Measurements from ENCODE around the gene AHRR. TPM values are rescaled to one million over a fixed set of nuclear protein-coding genes. Genes with fewer than 3 reads are reported as not detected.

The AHRR gene
- total and polyA plus RNA-seq, 2 of the 4 experiments (the other 2 are of a cell fraction): 15.6 to 37.1 TPM

DNA sequence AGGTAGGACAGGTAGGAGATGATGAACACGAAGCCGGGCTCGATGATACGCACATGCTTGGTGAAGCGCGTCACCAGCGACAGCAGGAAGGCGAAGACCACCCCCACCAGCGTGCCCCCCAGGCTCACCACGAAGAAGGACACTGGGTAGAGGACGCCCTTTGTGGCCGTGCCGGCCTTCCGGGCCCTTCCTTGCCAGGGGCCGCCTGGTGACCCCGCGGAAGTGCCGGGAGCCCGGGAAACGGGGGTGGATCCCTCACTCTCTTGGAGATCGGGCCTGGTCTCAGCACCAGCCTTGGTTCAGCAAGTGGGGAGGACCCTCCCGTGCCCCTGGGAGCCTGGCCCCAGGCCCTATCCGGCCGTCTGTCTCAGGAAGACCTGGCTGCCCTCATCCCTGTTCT is 163.0 kb downstream of the AHRR start:
- ChIA-PET CTCF (no interaction called here), POLR2A (ENCODE audit: unreplicated experiment) (no interaction called here)
- dilution Hi-C loops (cut with HindIII; ENCODE audit: low sequenced_read_pairs, unreplicated experiment): no loop called here
- Histone ChIP-seq H3K36me3 (ENCODE audit: control insufficient read depth, insufficient read depth, low read length) (no peaks in the 10 kb centered on the region), H3K4me1 (ENCODE audit: control insufficient read depth, insufficient read depth, low read length) (no peaks in the 10 kb centered on the region), H3K9ac (ENCODE audit: low read depth, low read length) (no peak overlapping the region), H2BK15ac (ENCODE audit: low read depth, low read length) (no peak overlapping the region), H4K8ac (ENCODE audit: low read depth in 2 of 2, low read length in 2 of 2) (no peak overlapping the region), H3K79me1 (ENCODE audit: low read depth in 1 of 2, low read length in 2 of 2) (no peaks in the 10 kb centered on the region), H4K5ac (ENCODE audit: low read depth, low read length) (no peak overlapping the region), H2AK9ac (replicated peaks; ENCODE audit: low read depth, low read length, poor library complexity) (no peak overlapping the region), H3K14ac (replicated peaks; ENCODE audit: low read depth, low read length) (no peak overlapping the region), H3K18ac (ENCODE audit: low read depth, low read length) (no peak overlapping the region), H3K9me1 (ENCODE audit: insufficient read depth, low read length) (no peaks in the 10 kb centered on the region), H3K27ac (ENCODE audit: insufficient read depth, low read length) (no peak overlapping the region), H3K4me2 (ENCODE audit: low read depth, low read length) (no peak overlapping the region), H2BK5ac (ENCODE audit: low read depth, low read length, poor library complexity, severe bottlenecking) (no peak overlapping the region), H2BK120ac (ENCODE audit: low read depth, low read length) (no peak overlapping the region), H2AFZ (replicated peaks; ENCODE audit: low read length, poor library complexity) (peak overlapping the region; percentile 23), H3K27me3 (ENCODE audit: control insufficient read depth, insufficient read depth, low read length) (peaks cover 5% of the 10 kb centered on the region; the same call in 1 of the 2 replicates), H3K4me3 (ENCODE audit: insufficient read depth, low read depth, low read length) (no peak overlapping the region), H2BK20ac (ENCODE audit: low read depth, low read length) (no peak overlapping the region), H3K4ac (ENCODE audit: low read depth, low read length) (no peak overlapping the region), H4K20me1 (ENCODE audit: insufficient read depth, low read length) (no peaks in the 10 kb centered on the region), H2AK5ac (ENCODE audit: low read depth, low read length) (no peak overlapping the region), H4K91ac (ENCODE audit: insufficient read depth, low read depth, low read length) (no peak overlapping the region), H3K56ac (ENCODE audit: extremely low read depth, insufficient read depth, low read length) (no peak overlapping the region), H3K23ac (ENCODE audit: low read depth, low read length) (no peak overlapping the region), H3K9me3 (ENCODE audit: control insufficient read depth, insufficient read depth, low read length) (no peaks in the 10 kb centered on the region)
- intact Hi-C loops (cut with micrococcal nuclease): no loop called here
- no TSS peak for BruUV-seq (replicated peaks)
- TF ChIP-seq MAZ (IDR thresholded peaks at IDR 0.05; ENCODE audit: borderline replicate concordance, low read depth, low read length) (no peak), POLR2A (IDR thresholded peaks at IDR 0.05; ENCODE audit: low read depth, low read length) (no peak)
- no peak for ATAC-seq (ENCODE audit: low read depth)
- 42% methylated on average over 2 of the region's 24 CpGs; no CpG with 5 or more reads in 1 of the 2 experiments for WGBS, 2 experiments (ENCODE audit: extremely low coverage in 2 of 2, insufficient read length in 1 of 2)
- in situ Hi-C loops (cut with MboI; ENCODE audit: low sequenced_read_pairs): no loop called here
- DNase-seq: no peak
